ENCODE results near the gene GPR82. TPM values are rescaled to one million over a fixed set of nuclear protein-coding genes. Genes with fewer than 3 reads are reported as not detected.

The GPR82 gene
- total and polyA plus RNA-seq, 11 donors: 0.04 to 0.35 (median 0.08) TPM; not detected in 4

DNA sequence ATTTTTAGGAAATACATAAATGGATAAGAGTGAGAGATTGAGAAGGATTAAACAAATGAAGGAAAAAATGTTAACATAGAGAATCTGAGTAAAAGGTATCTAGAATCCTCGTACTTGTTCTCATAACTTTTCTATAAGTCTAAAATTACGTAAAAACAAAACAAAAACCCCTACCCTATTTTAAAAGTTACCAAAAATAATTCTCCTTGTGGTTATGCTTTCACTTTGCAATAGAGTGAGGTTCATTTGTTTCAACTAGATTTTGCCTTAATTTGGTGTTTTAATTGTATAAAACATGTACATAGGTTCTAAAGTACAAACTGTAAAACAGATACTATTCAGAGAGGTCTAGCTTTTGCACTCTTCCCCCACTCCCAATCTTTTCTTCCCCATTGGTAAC lies 39.0 kb upstream of the GPR82 start:
- Histone ChIP-seq H3K4me3 (no peak overlapping the region), H3K36me3 (no peaks in the 10 kb centered on the region), H3K4me1 (peaks cover 0 to 8% (median 0%) of the 10 kb centered on the region in 12 donors), H3K9me3 (no peaks in the 10 kb centered on the region), H3K27me3 (no peaks in the 10 kb centered on the region), H3K27ac (no peak overlapping the region)
- 84 to 95% (median 89%) methylated on average over 2 of the region's 2 CpGs for WGBS, 4 donors
- intact Hi-C loops (cut with DNase I): no loop called here
- no peak for DNase-seq
- no peak for TF ChIP-seq CTCF (IDR thresholded peaks at IDR 0.05)
- no peak for TF ChIP-seq POLR2A (IDR thresholded peaks at IDR 0.05)
- ATAC-seq: no peak

GRCh38 chrX:41686788-41687187 lies 37.2 kb upstream of the GPR82 start:
- intact Hi-C loops (cut with DNase I): no loop called here
- DNase-seq (no peak), ATAC-seq (no peak)
- Histone ChIP-seq H3K27ac (no peak overlapping the region), H3K9me3 (no peaks in the 10 kb centered on the region), H3K36me3 (no peaks in the 10 kb centered on the region), H3K4me1 (peaks cover 0 to 15% (median 0%) of the 10 kb centered on the region in 12 donors), H3K4me3 (no peak overlapping the region), H3K27me3 (peaks cover 0 to 4% (median 0%) of the 10 kb centered on the region in 9 donors)
- 68 to 88% (median 82%) methylated on average over 4 of the region's 4 CpGs for WGBS, 4 donors
- TF ChIP-seq POLR2A (IDR thresholded peaks at IDR 0.05) (no peak), CTCF (IDR thresholded peaks at IDR 0.05) (no peak)

- H3K36me3 ChIP-seq: no peaks in the 10 kb centered on the region
- no peak for TF ChIP-seq POLR2A (IDR thresholded peaks at IDR 0.05)
- H3K27me3 ChIP-seq: peaks cover 0 to 4% (median 0%) of the 10 kb centered on the region in 9 donors
- H3K4me3 ChIP-seq: no peak overlapping the region
- intact Hi-C loops (cut with DNase I): no loop called here
- H3K27ac ChIP-seq: peak overlapping the region in 1 of 12 donors; percentile 42
- ATAC-seq: no peak
- peaks cover 0 to 27% (median 2%) of the 10 kb centered on the region in 12 donors for H3K4me1 ChIP-seq
- 74 to 95% (median 83%) methylated on average over 2 of the region's 2 CpGs for WGBS, 4 donors
- DNase-seq: no peak
- no peaks in the 10 kb centered on the region for H3K9me3 ChIP-seq
Observed at GRCh38 chrX:41688156-41688555, 35.8 kb upstream of the GPR82 start.

DNA sequence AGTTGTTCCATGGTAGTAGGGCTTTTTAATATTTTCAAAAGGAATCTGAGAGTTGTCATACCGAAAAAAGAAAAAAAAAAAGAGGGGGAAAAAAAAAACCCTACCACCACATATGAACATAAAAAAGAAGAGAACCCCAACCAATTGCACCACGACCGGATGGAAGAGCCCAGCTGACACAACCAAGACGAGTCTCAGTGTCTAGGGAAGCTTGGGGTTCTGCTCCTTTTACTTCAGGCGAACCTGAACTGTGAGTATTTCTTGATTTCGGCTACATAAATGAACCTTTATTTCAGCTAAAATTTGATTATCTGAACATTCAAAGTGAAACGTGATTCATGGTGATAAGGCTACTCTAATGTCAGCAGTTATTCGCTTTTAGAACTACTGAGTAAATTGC lies 35.1 kb upstream of the GPR82 start, which contains the start of gene GPR34:
TSS of gene GPR34 (plus strand) at position 139 of the 400 bp plus-strand sequence. CDS start 6,661 bp downstream, outside the sequence.
- TF ChIP-seq POLR2A (IDR thresholded peaks at IDR 0.05) (no peak), CTCF (IDR thresholded peaks at IDR 0.05) (no peak)
- Histone ChIP-seq H3K4me3 (peak within 1 kb of the TSS in 5 of 12 donors; percentile 9 to 41 (median 19)), H3K27me3 (peaks cover 0 to 7% (median 0%) of the 10 kb centered on the region in 9 donors), H3K9me3 (no peaks in the 10 kb centered on the region), H3K4me1 (peaks cover 0 to 28% (median 2%) of the 10 kb centered on the region in 12 donors), H3K36me3 (no peaks in the 10 kb centered on the region), H3K27ac (peak within 1 kb of the TSS in 2 of 12 donors; percentile 4 to 42)
- ATAC-seq (no peak), DNase-seq (no peak)
- 68 to 88% (median 75%) methylated on average over 8 of the region's 8 CpGs for WGBS, 4 donors
- intact Hi-C loops (cut with DNase I): no loop called here

DNA sequence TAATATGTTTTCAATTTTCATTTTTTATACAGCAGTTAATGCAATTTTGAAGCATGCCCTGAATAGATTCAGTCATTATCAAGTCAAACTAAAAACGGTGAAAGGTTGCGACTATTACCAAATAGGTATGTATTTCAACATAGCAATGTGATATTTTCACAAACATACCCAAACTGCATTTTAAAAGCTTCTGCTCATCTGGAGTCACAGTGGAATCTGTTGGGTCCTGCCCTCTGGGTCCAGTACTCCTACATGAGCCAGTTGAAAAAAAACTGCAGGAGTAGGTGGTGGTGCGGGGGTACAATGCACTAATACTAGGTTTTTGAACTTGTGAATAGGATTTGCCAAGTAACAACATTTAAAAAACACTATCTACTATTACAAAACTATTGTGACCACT lies 34.3 kb upstream of the GPR82 start:
- peaks cover 0 to 7% (median 0%) of the 10 kb centered on the region in 9 donors for H3K27me3 ChIP-seq
- H3K4me1 ChIP-seq: peaks cover 0 to 36% (median 2%) of the 10 kb centered on the region in 12 donors
- ATAC-seq (no peak), DNase-seq (no peak)
- H3K36me3 ChIP-seq: no peaks in the 10 kb centered on the region
- 82 to 91% (median 87%) methylated on average over 3 of the region's 3 CpGs for WGBS, 4 donors
- intact Hi-C loops (cut with DNase I): no loop called here
- H3K27ac ChIP-seq: peak overlapping the region in 2 of 12 donors; percentile 4 to 15
- H3K9me3 ChIP-seq: no peaks in the 10 kb centered on the region
- H3K4me3 ChIP-seq: peak overlapping the region in 4 of 12 donors; percentile 9 to 41 (median 24)
- TF ChIP-seq POLR2A (IDR thresholded peaks at IDR 0.05): no peak
- TF ChIP-seq CTCF (IDR thresholded peaks at IDR 0.05): no peak

All from heart left ventricle (tissue), 16 donors.